ENCODE measurements around the gene PATE4.
"Not testable (repeated sequence)": the region's sequence is repeated elsewhere in the genome, so short reads cannot be mapped to it uniquely, and the experiment has no call there.

PATE4 gene

GRCh38 chr11:125833016-125833415 lies at the start of gene PATE4:
Gene PATE4 (plus strand): TSS chr11:125833316. CDS start chr11:125833360, 44 bp downstream.
- no peak for DNase-seq

- DNase-seq = no peak
Measured at GRCh38 chr11:125784678-125785077, 48.4 kb upstream of the PATE4 start.

- DNase-seq = no peak
Measured at GRCh38 chr11:125787827-125788226, 45.3 kb upstream of the PATE4 start, which contains the start of gene PATE3. Gene PATE3 (plus strand): TSS chr11:125788127. CDS start chr11:125788152, 25 bp downstream.

- DNase-seq = no peak
Measured at GRCh38 chr11:125790825-125791224, 42.3 kb upstream of the PATE4 start.

GRCh38 chr11:125797641-125798040 lies 35.5 kb upstream of the PATE4 start:
- no peak for DNase-seq

- DNase-seq = no peak
Measured at GRCh38 chr11:125799808-125800207, 33.3 kb upstream of the PATE4 start.

- DNase-seq = no peak
Measured at GRCh38 chr11:125802387-125802786, 30.7 kb upstream of the PATE4 start.

GRCh38 chr11:125807909-125808308 lies 25.2 kb upstream of the PATE4 start:
- DNase-seq = no peak

- no peak for DNase-seq
Measured at GRCh38 chr11:125835748-125836147, 2.6 kb downstream of the PATE4 start.

- DNase-seq = no peak
Measured at GRCh38 chr11:125842321-125842948, 9.3 kb downstream of the PATE4 start.

- no peak for DNase-seq
Measured at GRCh38 chr11:125846188-125846587, 13.1 kb downstream of the PATE4 start.

GRCh38 chr11:125857670-125858069 lies 24.6 kb downstream of the PATE4 start:
- DNase-seq = not testable (repeated sequence)

- not testable (repeated sequence) for DNase-seq
Measured at GRCh38 chr11:125862786-125863185, 29.7 kb downstream of the PATE4 start.

- not testable (repeated sequence) for DNase-seq
Measured at GRCh38 chr11:125865354-125865753, 32.2 kb downstream of the PATE4 start.

- DNase-seq = no peak
Measured at GRCh38 chr11:125869521-125869920, 36.4 kb downstream of the PATE4 start.

- DNase-seq = no peak
Measured at GRCh38 chr11:125871391-125872137, 38.4 kb downstream of the PATE4 start.

GRCh38 chr11:125872138-125872491 lies 39.0 kb downstream of the PATE4 start:
- no peak for DNase-seq

- DNase-seq = no peak
Measured at GRCh38 chr11:125873881-125874555, 40.9 kb downstream of the PATE4 start.

- peak; percentile 16 for DNase-seq
Measured at GRCh38 chr11:125874556-125875124, 41.5 kb downstream of the PATE4 start.

GRCh38 chr11:125881291-125881690 lies 48.2 kb downstream of the PATE4 start:
- DNase-seq = no peak

GRCh38 chr11:125883375-125883774 lies 50.3 kb downstream of the PATE4 start:
- no peak for DNase-seq

GRCh38 chr11:125886997-125887372 lies 53.9 kb downstream of the PATE4 start:
- no peak for DNase-seq

Data from CD4-positive, alpha-beta T cell treated with Interferon gamma for 1 hour (primary cell).